GM10266 (cell line): Measurements from ENCODE around the gene KCNA10.

Experiments used
- DNase-seq: peaks from one replicate; pipeline ENCODE4 v3.0.0; 2012; ENCODE audit errors: extremely low spot score
- CTCF ChIP-seq: IDR thresholded peaks from 2 replicates; pipeline ENCODE4 v1.5.1; 2012; ENCODE audit warnings: mild to moderate bottlenecking, low read depth; ENCODE audit not compliant: control insufficient read depth, insufficient read depth; ENCODE audit errors: missing control alignments

Gene KCNA10

GRCh38 chr1:110477967-110478640, 40.9 kb downstream of the KCNA10 start:
- TF ChIP-seq CTCF = no peak
- DNase-seq = no peak

GRCh38 chr1:110477445-110477957, 41.5 kb downstream of the KCNA10 start:
- peak; percentile 3 for TF ChIP-seq CTCF
- no peak for DNase-seq

- TF ChIP-seq CTCF = no peak
- no peak for DNase-seq
Measured at GRCh38 chr1:110477041-110477440, 41.9 kb downstream of the KCNA10 start.

- no peak for DNase-seq
- TF ChIP-seq CTCF = no peak
Measured at GRCh38 chr1:110476028-110476765, 42.8 kb downstream of the KCNA10 start.

- TF ChIP-seq CTCF = no peak
- no peak for DNase-seq
Measured at GRCh38 chr1:110475362-110476027, 43.5 kb downstream of the KCNA10 start.

- no peak for TF ChIP-seq CTCF
- DNase-seq = no peak
Measured at GRCh38 chr1:110474444-110474843, 44.5 kb downstream of the KCNA10 start.
